Measurements from ENCODE around the gene TMEM273. TPM values are rescaled to one million over a fixed set of nuclear protein-coding genes. Genes with fewer than 3 reads are reported as not detected.

TMEM273 gene
- total RNA-seq (ENCODE audit: unreplicated experiment) = 0.39 TPM
- long read RNA-seq = 0 reads

GRCh38 chr10:49187950-49188761 is at the start of gene TMEM273:
TMEM273 (minus strand) TSS chr10:49188391; CDS start chr10:49188336, 55 bp downstream.
- Mint-ChIP-seq H3K4me1 (ENCODE audit: low read depth, unreplicated experiment) (no peaks in the 10 kb centered on the region), H3K27ac (ENCODE audit: unreplicated experiment) (no peak within 1 kb of the TSS), H3K27me3 (ENCODE audit: unreplicated experiment) (peaks cover 4% of the 10 kb centered on the region), H3K9me3 (ENCODE audit: unreplicated experiment) (no peaks in the 10 kb centered on the region), H3K4me3 (ENCODE audit: unreplicated experiment) (no peak within 1 kb of the TSS), H3K36me3 (ENCODE audit: unreplicated experiment) (no peaks in the 10 kb centered on the region)
- no peak for TF ChIP-seq CTCF (IDR thresholded peaks at IDR 0.05; ENCODE audit: partially characterized antibody, unreplicated experiment)
- no peak for DNase-seq

GRCh38 chr10:49237985-49238384 is 49.8 kb upstream of the TMEM273 start:
- Mint-ChIP-seq H3K9me3 (ENCODE audit: unreplicated experiment) (no peaks in the 10 kb centered on the region), H3K36me3 (ENCODE audit: unreplicated experiment) (peaks cover 6% of the 10 kb centered on the region), H3K4me3 (ENCODE audit: unreplicated experiment) (no peak overlapping the region), H3K27ac (ENCODE audit: unreplicated experiment) (no peak overlapping the region), H3K27me3 (ENCODE audit: unreplicated experiment) (peaks cover 2% of the 10 kb centered on the region), H3K4me1 (ENCODE audit: low read depth, unreplicated experiment) (no peaks in the 10 kb centered on the region)
- TF ChIP-seq CTCF (IDR thresholded peaks at IDR 0.05; ENCODE audit: partially characterized antibody, unreplicated experiment) = no peak
- no peak for DNase-seq

- H3K4me1 Mint-ChIP-seq (ENCODE audit: low read depth, unreplicated experiment) = no peaks in the 10 kb centered on the region
- no peaks in the 10 kb centered on the region for H3K9me3 Mint-ChIP-seq (ENCODE audit: unreplicated experiment)
- no peak for DNase-seq
- no peaks in the 10 kb centered on the region for H3K27me3 Mint-ChIP-seq (ENCODE audit: unreplicated experiment)
- H3K27ac Mint-ChIP-seq (ENCODE audit: unreplicated experiment) = no peak overlapping the region
- no peak for TF ChIP-seq CTCF (IDR thresholded peaks at IDR 0.05; ENCODE audit: partially characterized antibody, unreplicated experiment)
- peaks cover 9% of the 10 kb centered on the region for H3K36me3 Mint-ChIP-seq (ENCODE audit: unreplicated experiment)
- no peak overlapping the region for H3K4me3 Mint-ChIP-seq (ENCODE audit: unreplicated experiment)
Observed at GRCh38 chr10:49235392-49235791, 47.2 kb upstream of the TMEM273 start.

DNA sequence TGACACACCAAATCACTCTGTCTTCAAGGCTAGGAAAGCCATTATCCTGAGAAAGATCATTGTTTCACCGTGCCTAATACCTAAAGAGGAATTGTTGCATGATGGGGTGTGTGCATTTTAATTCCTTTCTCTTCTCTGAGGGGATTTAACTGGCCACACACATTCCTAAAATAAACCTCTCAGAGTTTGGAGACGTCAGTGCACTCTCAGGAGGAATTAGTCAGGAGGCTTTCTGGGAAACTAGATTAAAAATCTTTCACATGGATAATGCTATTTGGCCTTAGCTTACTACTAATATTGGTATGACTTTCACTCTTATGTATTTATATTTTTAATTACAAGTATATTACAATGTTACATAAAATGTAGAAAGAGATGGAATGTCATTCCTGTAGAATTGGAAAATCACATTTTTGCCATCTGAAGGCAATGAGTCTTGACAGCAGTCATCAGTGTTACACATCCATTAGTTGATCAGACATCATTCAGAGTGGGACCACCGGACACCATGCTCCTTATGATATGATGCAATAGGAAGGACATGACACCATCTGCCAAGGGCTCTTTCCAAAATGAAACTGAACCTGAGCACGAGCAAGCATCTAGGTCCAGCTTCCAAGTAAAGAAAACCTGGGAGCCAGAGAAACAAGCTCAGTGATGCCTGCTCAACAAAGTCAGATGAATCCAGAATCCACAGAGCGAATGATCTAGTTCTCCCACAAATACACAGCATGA is 43.1 kb upstream of the TMEM273 start:
- H3K27me3 Mint-ChIP-seq (ENCODE audit: unreplicated experiment) = no peaks in the 10 kb centered on the region
- H3K4me3 Mint-ChIP-seq (ENCODE audit: unreplicated experiment) = no peak overlapping the region
- peaks cover 11% of the 10 kb centered on the region for H3K36me3 Mint-ChIP-seq (ENCODE audit: unreplicated experiment)
- DNase-seq = no peak
- H3K27ac Mint-ChIP-seq (ENCODE audit: unreplicated experiment) = no peak overlapping the region
- no peak for TF ChIP-seq CTCF (IDR thresholded peaks at IDR 0.05; ENCODE audit: partially characterized antibody, unreplicated experiment)
- H3K9me3 Mint-ChIP-seq (ENCODE audit: unreplicated experiment) = peaks cover 2% of the 10 kb centered on the region
- no peaks in the 10 kb centered on the region for H3K4me1 Mint-ChIP-seq (ENCODE audit: low read depth, unreplicated experiment)

GRCh38 chr10:49230004-49230403 is 41.8 kb upstream of the TMEM273 start:
- no peak for DNase-seq
- Mint-ChIP-seq H3K27me3 (ENCODE audit: unreplicated experiment) (peaks cover 4% of the 10 kb centered on the region), H3K9me3 (ENCODE audit: unreplicated experiment) (peaks cover 2% of the 10 kb centered on the region), H3K27ac (ENCODE audit: unreplicated experiment) (no peak overlapping the region), H3K4me1 (ENCODE audit: low read depth, unreplicated experiment) (no peaks in the 10 kb centered on the region), H3K4me3 (ENCODE audit: unreplicated experiment) (no peak overlapping the region), H3K36me3 (ENCODE audit: unreplicated experiment) (peaks cover 12% of the 10 kb centered on the region)
- TF ChIP-seq CTCF (IDR thresholded peaks at IDR 0.05; ENCODE audit: partially characterized antibody, unreplicated experiment) = no peak
